Fibroblast of pulmonary artery (primary cell): Measurements from ENCODE around the gene SCO2.

Source experiments
- DNase-seq: peaks from one replicate; pipeline ENCODE4 v3.0.0-alpha.2; 2010; ENCODE audit warnings: low read depth
- H3K4me3 ChIP-seq: replicated peaks from 2 replicates; pipeline ENCODE4 v1.5.1; 2011; ENCODE audit warnings: low read depth, mild to moderate bottlenecking, control low read depth, low read length, moderate library complexity
- TF ChIP-seq, protein P1 (sequence below): IDR thresholded peaks from 2 replicates; pipeline ENCODE4 v1.5.1; 2011; ENCODE audit warnings: mild to moderate bottlenecking, control low read depth, low read length, inconsistent platforms; ENCODE audit errors: missing control alignments

Gene SCO2

DNA sequence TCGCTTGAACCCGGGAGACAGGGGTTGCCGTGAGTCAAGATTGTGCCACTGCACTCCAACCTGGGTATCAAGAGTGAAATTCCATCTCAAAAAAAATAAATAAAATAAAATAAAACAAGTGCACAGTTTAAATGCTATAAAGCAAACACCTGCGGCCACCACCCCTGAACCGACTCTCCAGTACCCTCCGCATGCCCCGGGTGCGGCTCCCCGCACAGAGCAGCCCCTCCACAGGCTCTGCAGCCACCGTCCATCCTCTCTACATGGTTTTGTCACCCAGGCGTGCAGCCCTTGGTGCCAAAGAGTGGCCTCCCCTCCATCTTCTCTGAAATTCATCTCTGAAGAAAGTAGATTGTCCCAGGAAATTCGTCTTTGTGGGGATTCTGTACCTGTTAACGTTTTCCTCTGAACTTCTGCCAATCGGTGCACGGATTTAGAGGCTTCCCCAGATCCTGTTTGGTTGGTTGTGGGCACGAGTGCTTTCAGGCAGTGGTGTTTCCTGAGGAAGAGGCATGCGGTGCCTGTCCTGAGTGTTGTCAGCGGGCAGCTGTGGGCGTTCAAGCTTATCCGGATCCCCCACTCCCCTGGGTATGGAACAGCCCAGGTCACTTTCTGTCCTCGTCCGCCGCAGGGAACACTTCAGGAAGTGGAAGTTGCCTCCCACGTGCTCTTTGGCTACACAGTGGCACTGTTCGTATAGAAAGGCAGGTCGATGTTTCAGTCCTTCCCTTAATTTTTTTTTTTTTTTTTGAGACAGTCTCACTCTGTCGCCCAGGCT lies 34.7 kb downstream of the SCO2 start:
- no peak overlapping the region for H3K4me3 ChIP-seq
- no peak for DNase-seq
- TF ChIP-seq, protein P1, sequence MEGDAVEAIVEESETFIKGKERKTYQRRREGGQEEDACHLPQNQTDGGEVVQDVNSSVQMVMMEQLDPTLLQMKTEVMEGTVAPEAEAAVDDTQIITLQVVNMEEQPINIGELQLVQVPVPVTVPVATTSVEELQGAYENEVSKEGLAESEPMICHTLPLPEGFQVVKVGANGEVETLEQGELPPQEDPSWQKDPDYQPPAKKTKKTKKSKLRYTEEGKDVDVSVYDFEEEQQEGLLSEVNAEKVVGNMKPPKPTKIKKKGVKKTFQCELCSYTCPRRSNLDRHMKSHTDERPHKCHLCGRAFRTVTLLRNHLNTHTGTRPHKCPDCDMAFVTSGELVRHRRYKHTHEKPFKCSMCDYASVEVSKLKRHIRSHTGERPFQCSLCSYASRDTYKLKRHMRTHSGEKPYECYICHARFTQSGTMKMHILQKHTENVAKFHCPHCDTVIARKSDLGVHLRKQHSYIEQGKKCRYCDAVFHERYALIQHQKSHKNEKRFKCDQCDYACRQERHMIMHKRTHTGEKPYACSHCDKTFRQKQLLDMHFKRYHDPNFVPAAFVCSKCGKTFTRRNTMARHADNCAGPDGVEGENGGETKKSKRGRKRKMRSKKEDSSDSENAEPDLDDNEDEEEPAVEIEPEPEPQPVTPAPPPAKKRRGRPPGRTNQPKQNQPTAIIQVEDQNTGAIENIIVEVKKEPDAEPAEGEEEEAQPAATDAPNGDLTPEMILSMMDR, result no peak

DNA sequence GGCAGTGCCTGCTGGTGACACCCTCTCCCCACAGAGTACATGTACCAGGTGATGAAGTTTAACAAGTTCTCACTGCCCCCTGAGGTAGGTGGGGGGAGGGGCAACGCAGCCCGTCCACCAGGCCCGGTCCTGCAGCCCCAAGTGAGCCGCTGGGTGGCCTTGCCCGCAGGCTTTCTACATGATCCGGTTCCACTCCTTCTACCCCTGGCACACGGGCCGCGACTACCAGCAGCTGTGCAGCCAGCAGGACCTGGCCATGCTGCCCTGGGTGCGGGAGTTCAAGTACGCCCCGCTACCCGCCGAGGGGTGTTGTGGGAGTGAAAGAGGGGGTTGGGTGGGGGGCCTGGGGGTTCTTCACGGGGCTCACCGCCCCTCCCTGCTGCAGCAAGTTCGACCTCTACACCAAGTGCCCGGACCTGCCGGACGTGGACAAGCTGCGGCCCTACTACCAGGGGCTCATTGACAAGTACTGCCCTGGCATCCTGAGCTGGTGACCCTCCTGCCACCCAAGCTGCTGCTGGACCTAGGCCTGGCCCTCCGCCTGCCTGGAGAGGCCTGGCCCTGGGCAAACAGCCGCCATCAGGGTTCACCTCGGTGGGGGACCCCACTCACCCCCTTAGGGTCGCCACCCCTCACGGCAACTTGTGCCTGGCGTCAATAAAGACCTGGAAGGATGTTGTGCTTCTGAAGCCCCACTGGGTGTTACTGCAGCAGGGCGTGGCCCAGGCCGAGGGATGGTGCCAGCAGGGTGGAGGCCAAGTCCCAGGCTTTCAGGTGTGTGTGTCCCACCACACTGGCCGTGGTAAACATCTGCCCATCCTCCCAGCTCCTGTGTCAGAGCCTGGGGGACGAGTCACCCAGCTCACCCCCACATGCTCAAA lies 35.8 kb downstream of the SCO2 start:
- no peak overlapping the region for H3K4me3 ChIP-seq
- DNase-seq, result no peak
- TF ChIP-seq, protein P1, result no peak

DNA sequence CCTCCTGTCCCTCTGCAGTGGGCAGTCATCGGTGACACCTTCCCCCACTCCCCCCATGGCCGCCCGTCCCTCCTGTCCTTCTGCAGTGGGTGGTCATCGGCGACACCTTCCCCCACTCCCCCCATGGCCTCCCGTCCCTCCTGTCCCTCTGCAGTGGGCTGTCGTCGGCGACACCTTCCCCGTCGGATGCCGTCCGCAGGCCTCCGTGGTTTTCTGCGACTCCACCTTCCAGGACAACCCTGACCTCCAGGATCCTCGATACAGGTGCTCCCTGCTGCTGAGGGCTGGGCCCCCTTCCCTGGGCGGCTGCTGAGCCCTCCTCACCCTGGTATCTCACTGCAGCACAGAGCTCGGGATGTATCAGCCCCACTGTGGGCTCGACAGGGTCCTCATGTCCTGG lies 36.5 kb downstream of the SCO2 start:
- no peak overlapping the region for H3K4me3 ChIP-seq
- no peak for DNase-seq
- TF ChIP-seq, protein P1, result no peak

DNA sequence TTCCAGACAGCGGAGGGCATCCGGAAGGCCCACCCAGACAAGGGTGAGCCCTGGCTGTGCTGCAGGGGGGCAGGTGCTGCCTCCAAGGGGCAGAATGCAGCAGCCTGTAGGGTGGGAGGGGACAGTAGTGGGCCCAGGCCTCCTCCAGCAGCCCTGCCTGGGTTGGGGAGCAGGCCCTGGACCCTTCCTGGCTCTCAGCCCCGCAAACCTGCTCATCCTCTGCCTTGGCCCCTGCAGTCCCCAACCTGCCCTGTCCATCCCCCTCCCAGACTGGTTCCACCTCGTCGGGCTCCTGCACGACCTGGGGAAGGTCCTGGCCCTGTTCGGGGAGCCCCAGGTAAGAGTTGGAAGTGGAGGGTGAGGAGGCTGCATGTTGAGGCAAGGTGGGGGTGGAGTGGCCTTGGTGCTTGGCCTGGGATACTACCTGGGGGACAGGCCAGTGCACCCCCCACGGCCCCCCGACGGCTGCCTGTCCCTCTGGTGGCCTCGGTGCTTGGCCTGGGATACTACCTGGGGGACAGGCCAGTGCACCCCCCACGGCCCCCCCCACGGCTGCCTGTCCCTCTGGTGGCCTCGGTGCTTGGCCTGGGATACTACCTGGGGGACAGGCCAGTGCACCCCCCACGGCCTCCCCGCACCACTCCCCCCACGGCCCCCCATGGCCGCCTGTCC lies 37.3 kb downstream of the SCO2 start:
- H3K4me3 ChIP-seq, result no peak overlapping the region
- no peak for DNase-seq
- TF ChIP-seq, protein P1, result no peak

DNA sequence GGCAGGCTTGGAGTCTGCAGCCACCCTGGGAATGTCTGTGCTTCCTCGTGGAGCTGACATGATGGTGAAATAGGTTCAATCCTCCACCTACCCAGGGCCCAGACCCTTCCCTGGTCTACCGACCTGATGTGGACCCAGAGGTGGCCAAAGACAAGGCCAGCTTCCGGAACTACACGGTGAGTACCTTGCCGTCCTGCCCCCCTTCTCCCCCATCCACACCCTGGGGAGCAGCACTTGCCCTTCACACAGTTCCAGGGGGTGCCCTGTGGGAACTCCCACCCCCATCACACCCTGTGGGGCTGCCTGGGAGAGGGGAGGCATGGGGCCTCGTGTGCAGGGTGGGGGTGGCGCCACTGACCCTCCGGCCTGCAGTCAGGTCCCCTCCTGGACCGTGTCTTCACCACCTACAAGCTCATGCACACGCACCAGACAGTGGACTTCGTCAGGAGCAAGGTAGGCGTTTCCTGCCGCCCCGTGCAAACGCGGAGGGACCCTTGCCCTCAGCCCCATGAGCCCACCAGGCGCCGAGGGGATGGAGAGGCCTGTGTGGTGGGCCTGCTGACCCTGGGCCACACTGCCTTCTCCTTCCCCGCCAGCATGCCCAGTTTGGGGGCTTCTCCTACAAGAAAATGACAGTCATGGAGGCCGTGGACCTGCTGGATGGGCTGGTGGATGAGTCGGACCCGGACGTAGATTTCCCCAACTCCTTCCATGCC lies 38.0 kb downstream of the SCO2 start:
- TF ChIP-seq, protein P1, result no peak
- no peak for DNase-seq
- H3K4me3 ChIP-seq, result no peak overlapping the region

DNA sequence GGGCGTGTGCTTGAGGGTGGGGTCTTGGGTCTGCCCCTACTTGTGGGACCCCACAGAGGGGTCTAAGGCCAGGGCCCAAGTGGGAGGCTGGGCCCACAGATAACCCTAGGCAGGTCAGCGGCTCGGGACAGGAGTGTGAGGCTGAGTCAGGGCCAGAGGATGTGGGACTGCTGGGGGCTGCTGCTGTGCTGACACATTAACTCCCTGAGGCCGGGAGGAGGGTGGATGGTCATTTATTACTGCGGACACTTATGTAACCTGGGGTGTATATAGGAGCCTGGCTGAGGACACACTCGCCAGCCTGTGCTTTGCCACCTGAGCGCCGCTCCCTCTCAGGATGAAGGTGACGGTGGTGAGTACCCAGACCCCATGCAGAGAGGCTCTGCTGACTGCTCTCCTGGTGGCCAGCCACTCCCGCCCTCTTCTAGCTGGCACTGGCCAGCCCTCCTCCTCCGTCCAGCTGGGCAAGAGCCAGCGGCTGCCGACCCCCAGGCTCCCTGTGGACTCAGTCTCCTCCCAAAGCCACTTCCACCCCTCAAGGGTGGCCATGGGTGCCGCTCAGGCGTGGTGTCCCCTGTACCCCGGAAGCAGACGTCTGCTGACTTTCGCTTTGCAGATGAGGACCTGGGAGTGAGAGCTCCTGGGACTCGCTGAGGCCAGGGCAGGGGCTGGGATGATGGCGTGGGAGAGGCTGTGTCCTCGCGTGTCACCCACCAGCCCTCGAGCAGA lies 38.7 kb downstream of the SCO2 start, which contains the start of gene MIOX:
TSS of gene MIOX (plus strand) at position 299 of the 729 bp plus-strand sequence. CDS start at position 338, 39 bp downstream.
- no peak for DNase-seq
- H3K4me3 ChIP-seq, result no peak within 1 kb of the TSS
- TF ChIP-seq, protein P1, result no peak
